OCI-M2 (cell line): Measurements from ENCODE around the gene ICOS.
"Not testable (repeated sequence)": the region's sequence is repeated elsewhere in the genome, so short reads cannot be mapped to it uniquely, and the experiment has no call there.

ENCODE experiments used
- DNase-seq: peaks from one replicate; lab custom pipeline; 2025; ENCODE audit not compliant: unreplicated experiment; lab: John Stamatoyannopoulos, UW

Gene ICOS

GRCh38 chr2:203916756-203917155, 19.8 kb upstream of the ICOS start:
- DNase-seq = no peak

GRCh38 chr2:203918264-203918663, 18.3 kb upstream of the ICOS start:
- DNase-seq = no peak

GRCh38 chr2:203918839-203919238, 17.7 kb upstream of the ICOS start:
- DNase-seq = no peak

- no peak for DNase-seq
These were observed 10.9 kb upstream of the ICOS start for GRCh38 chr2:203925512-203926158.

DNA sequence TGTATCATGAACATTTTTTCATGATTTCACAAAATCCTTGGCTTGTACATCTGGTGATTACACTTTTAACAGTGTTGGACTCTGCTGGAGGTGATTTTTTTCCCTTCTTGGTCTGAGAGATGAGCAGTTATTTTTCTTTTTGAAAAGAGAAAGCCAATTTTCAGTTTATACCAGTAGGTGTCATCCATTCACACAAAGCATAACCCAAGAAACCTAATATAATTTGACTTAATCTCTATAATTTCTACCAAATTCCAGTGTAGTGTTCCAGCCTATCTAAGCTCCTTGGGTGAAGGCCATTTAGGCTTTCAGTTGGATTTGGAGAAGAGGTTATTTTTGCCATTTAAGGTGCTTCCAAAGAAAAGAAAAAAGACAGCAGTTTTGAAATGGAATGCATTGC, 7.7 kb upstream of the ICOS start:
- DNase-seq = no peak

- not testable (repeated sequence) for DNase-seq
These were observed 5.3 kb upstream of the ICOS start for GRCh38 chr2:203931262-203931661.

- DNase-seq = no peak
These were observed 2.5 kb upstream of the ICOS start for GRCh38 chr2:203934041-203934492.

- DNase-seq = no peak
These were observed 1.7 kb upstream of the ICOS start for GRCh38 chr2:203934711-203935438.

- DNase-seq = no peak
These were observed 995 bp upstream of the ICOS start for GRCh38 chr2:203935568-203935967.

DNA sequence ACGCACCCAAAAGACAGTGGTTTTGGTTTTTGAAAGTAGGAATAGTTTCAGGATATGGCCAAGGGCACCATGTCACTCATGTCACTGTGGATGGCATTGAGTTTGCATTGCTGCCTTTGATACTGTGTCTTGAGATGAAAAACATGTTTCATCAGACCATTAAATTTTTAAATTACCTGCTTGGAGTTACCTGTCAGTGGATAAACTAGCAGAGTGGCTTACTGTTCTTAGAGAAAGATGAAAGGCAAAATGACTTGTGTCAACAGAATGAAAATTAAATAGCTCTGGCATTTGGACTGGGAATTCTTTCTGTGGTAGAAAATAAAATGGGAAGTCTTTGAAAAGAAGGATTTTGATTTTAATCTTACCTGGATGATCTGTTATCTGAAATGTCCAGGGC, 386 bp downstream of the ICOS start:
- no peak for DNase-seq

DNA sequence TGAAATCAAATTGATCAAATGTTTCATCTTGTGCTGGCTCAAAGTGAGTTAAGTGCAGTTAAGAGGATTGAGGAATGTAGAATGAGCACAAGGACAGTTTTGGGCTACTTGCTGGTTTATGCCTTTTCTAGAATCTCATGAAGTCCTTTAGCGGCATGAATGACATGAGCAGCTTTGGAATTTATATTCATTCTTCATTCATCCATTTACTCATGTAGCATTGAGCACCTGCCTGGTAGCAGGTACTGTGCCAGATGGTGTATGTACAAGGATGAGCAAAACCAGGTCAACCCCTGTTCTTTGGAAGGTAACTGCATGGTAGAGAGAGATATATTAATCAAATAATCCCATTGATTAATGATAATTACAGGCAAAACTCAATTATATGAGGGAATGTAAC, 1.2 kb downstream of the ICOS start:
- DNase-seq = no peak

GRCh38 chr2:203940039-203940438, 3.5 kb downstream of the ICOS start:
- no peak for DNase-seq

GRCh38 chr2:203943493-203944382, 7.2 kb downstream of the ICOS start:
- not testable (repeated sequence) for DNase-seq

GRCh38 chr2:203948733-203949132, 12.2 kb downstream of the ICOS start:
- no peak for DNase-seq

GRCh38 chr2:203949228-203949627, 12.7 kb downstream of the ICOS start:
- no peak for DNase-seq

- DNase-seq = no peak
These were observed 14.9 kb downstream of the ICOS start for GRCh38 chr2:203951366-203951902.

DNA sequence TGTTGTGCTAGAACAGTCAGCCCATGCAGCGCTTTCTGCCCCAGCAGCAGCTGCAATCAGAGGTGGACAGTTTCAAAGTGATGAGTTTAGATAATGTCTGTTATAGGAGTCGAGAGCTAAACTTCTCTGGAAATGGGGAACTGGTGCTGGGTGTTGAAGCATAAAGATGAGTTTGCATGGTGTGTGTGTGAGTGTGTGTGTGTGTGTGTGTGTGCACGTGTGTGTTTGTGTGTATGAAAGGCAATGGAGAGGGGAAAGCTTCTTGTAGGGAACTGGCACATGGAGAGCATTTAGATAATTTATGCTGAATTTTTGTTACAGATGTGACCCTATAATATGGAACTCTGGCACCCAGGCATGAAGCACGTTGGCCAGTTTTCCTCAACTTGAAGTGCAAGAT, 22.7 kb downstream of the ICOS start:
- no peak for DNase-seq

- no peak for DNase-seq
These were observed 23.1 kb downstream of the ICOS start for GRCh38 chr2:203959672-203960071.

- DNase-seq = no peak
These were observed 24.2 kb downstream of the ICOS start for GRCh38 chr2:203960811-203961210.

DNA sequence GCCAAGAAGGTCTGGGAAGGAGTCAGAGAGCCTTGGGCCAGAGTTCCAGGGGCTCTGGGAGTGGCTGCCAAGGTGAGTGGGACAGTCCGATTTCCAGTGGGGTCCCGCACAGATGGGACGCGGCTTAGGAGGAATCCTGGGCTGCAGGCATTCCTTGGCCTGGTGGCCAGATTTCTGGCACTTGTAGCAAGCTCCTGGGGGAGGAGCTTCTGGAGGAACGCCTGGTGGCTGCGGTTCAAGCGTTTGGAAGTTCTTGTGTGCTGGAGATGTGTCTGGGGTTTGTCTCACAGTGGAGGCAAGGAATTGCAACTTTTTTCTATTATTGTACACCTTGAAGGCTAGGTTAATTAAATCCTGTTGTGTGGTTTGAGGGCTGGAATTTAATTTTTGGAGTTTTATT, 28.6 kb downstream of the ICOS start:
- not testable (repeated sequence) for DNase-seq

DNA sequence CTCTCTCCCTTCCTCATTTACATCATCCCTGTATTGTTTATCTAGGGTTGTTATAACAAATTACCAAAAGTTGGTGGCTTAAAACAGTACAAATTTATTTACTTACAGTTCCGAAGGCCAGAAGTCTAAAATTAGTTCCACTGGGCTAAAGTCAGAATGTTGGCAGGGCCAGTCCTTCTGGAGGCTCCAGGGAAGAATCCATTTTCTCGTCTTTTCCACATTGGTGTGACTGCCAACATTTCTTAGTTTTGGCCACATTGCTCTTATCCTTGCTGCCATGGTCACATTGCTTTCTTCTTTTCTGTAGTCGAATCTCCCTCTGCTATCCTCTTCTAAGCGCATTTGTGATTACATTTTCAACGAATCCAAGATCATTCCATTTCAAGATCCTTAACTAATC, 34.7 kb downstream of the ICOS start:
- no peak for DNase-seq
